H1 (cell line): Measurements from ENCODE around the gene NELFB. TPM values are rescaled to one million over a fixed set of nuclear protein-coding genes. Genes with fewer than 3 reads are reported as not detected.

ENCODE experiments used
- ASH2L ChIP-seq: fragments of 200-600, 300-600 bp; sonication (generic); IDR thresholded peaks from one replicate; pipeline ENCODE4 v1.7.1; 2017; ENCODE audit warnings: low read length
- BACH1 ChIP-seq: IDR thresholded peaks from 2 replicates; pipeline ENCODE4 v1.6.1; 2012; ENCODE audit warnings: low read length, improper control_type of control experiment
- E2F6 ChIP-seq: IDR thresholded peaks from 2 replicates; pipeline ENCODE4 v1.6.1; 2012; ENCODE audit warnings: inconsistent platforms
- POU5F1 ChIP-seq: IDR thresholded peaks from 2 replicates; pipeline ENCODE4 v1.6.1; 2011; ENCODE audit warnings: low read depth, mild to moderate bottlenecking, low read length, moderate library complexity
- SAP30 ChIP-seq: fragments of 300-600 bp; sonication (generic); IDR thresholded peaks from 2 replicates; pipeline ENCODE4 v1.7.1; 2012; ENCODE audit warnings: low read length, moderate library complexity, mild to moderate bottlenecking, inconsistent platforms; ENCODE audit not compliant: insufficient read depth, insufficient replicate concordance
- SIX5 ChIP-seq: IDR thresholded peaks from 2 replicates; pipeline ENCODE4 v1.6.1; 2011; ENCODE audit warnings: mild to moderate bottlenecking, low read depth, low read length
- SUZ12 ChIP-seq: fragments of 200-600 bp; sonication (generic); IDR thresholded peaks from 2 replicates; pipeline ENCODE4 v1.6.1; 2012; ENCODE audit warnings: mild to moderate bottlenecking, inconsistent platforms, low read length, moderate library complexity, mixed read lengths
- USF2 ChIP-seq: IDR thresholded peaks from 2 replicates; pipeline ENCODE4 v1.6.1; 2011; ENCODE audit warnings: low read length, improper control_type of control experiment
- polyA plus RNA-seq, 7 experiments: library from polyadenylated mRNA; depleted of rRNA in 3 of 7; stranded (reverse) in 5 of 7; unstranded in 2 of 7; fragments of >200 nt in 5 of 7; fragments of 200-250 nt in 2 of 7; gene quantifications; 1 replicate in 5 of 7; 2 replicates in 1 of 7; 4 replicates in 1 of 7; pipeline versions ENCODE4 v1.2.1 to v1.2.3, GENCODE V29; 2011 to 2013; ENCODE audit warnings: missing spikeins in 2 of 7, mixed read lengths in 2 of 7
- total RNA-seq: library from RNA; stranded (reverse); fragmentation: NEBNext Ultra II Directional; extraction: Animal tissue kit (Norgen Biotek cat#: 25700); gene quantifications from 2 replicates; pipeline ENCODE4 v1.2.1, GENCODE V29; 2021
- TF ChIP-seq, protein P1 (sequence below): IDR thresholded peaks from 2 replicates; pipeline ENCODE4 v1.6.1; 2012; ENCODE audit warnings: low read length, inconsistent platforms

NELFB gene
- total and polyA plus RNA-seq, 2 of the 8 experiments (the other 6 are each of a cell fraction or from before 2014, with no cell fraction given), result 57.6 to 78.0 TPM

DNA sequence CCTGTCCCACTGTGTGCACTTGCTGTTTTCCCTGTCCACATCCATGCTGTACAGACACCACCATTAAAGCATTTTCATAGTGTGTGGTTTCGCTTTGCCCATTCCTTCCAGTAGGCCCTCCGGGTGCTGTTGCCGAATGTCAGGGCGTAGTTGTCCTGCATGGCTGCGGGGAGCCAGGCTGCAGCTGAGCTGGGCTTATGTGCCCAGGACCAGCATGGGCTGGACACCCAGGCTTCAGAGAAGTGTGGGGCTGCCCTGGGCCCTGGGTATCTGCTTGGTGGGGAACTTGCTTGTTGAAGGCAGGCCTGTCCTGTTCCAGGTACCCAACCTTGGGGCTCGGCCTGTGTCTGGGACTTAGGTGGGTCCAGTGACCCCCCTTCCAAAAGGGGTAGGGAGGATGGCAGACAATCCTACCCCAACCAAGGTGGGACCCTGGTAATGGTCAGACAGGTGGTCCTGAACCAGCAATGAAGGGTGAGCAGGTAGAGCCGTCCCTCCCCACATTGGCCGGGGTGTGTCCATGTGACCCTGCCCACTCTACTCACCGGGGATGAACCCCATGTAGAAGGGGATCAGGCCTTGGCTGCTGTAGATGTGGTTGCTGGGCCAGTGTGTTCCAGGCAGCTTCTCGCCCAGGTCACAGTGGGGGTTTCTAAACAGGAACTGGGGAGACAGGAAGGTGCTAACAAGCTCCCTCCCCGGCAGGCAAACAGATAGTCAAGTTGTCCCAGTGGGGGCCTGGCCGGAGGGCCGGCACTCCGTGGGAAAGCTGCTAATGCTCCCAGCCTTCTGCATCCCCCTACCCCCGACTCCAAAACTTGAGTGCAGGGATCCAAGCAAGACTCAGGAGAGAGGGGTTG is 11.3 kb upstream of the NELFB start (continued):
- TF ChIP-seq SUZ12 (no peak), SIX5 (no peak), USF2 (no peak), E2F6 (no peak), ASH2L (no peak), POU5F1 (no peak), BACH1 (no peak), SAP30 (no peak)
- TF ChIP-seq, protein P1, sequence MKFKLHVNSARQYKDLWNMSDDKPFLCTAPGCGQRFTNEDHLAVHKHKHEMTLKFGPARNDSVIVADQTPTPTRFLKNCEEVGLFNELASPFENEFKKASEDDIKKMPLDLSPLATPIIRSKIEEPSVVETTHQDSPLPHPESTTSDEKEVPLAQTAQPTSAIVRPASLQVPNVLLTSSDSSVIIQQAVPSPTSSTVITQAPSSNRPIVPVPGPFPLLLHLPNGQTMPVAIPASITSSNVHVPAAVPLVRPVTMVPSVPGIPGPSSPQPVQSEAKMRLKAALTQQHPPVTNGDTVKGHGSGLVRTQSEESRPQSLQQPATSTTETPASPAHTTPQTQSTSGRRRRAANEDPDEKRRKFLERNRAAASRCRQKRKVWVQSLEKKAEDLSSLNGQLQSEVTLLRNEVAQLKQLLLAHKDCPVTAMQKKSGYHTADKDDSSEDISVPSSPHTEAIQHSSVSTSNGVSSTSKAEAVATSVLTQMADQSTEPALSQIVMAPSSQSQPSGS, result peak; percentile 65; the same call in 1 of the 2 replicates
